CD4-positive, alpha-beta T cell treated with Interleukin-4 for 1 hour (primary cell): Measurements from ENCODE around the gene PLCXD3.

Experiments
- DNase-seq, 2 donors: peaks; one replicate each; pipeline ENCODE4 v3.0.0-alpha.2; 2020 to 2022

PLCXD3 gene

GRCh38 chr5:41277476-41278245 lies 232.7 kb downstream of the PLCXD3 start:
- no peak for DNase-seq

GRCh38 chr5:41275813-41276512 lies 234.4 kb downstream of the PLCXD3 start:
- DNase-seq: no peak

- DNase-seq: no peak
These were observed 239.8 kb downstream of the PLCXD3 start for GRCh38 chr5:41270423-41271251.

GRCh38 chr5:41268894-41269293 lies 241.5 kb downstream of the PLCXD3 start:
- DNase-seq: no peak

- DNase-seq: no peak
These were observed 244.0 kb downstream of the PLCXD3 start for GRCh38 chr5:41266377-41266776.

- DNase-seq: no peak
These were observed 246.4 kb downstream of the PLCXD3 start for GRCh38 chr5:41264019-41264418.

GRCh38 chr5:41263335-41263734 lies 247.1 kb downstream of the PLCXD3 start:
- no peak for DNase-seq
